Prostate gland (tissue), 2 donors: ENCODE data around the gene SEPSECS. TPM values are rescaled to one million over a fixed set of nuclear protein-coding genes. Genes with fewer than 3 reads are reported as not detected.

Experiments
- DNase-seq: peaks from one replicate; pipeline ENCODE4 v3.0.0-alpha.2; 2019; ENCODE audit warnings: low spot score
- H3K27ac ChIP-seq, 2 donors: fragments of 200-600 bp; sonication (generic); 2 replicates each; pipeline ENCODE4 v1.5.1; 2017 to 2019
- H3K27me3 ChIP-seq: fragments of 200-600 bp; sonication (generic); replicated peaks from 2 replicates; pipeline ENCODE4 v1.5.1; 2019; ENCODE audit not compliant: insufficient read depth
- H3K36me3 ChIP-seq, 2 donors: fragments of 200-600 bp; sonication (generic); 1 replicate in 1 of 2; 2 replicates in 1 of 2; pipeline versions ENCODE4 v1.5.1 to v1.8.1; 2017 to 2019
- H3K4me1 ChIP-seq: fragments of 200-600 bp; sonication (generic); replicated peaks from 2 replicates; pipeline ENCODE4 v1.5.1; 2019
- H3K4me3 ChIP-seq, 2 donors: fragments of 200-600 bp; sonication (generic); 2 replicates each; pipeline ENCODE4 v1.5.1; 2017 to 2019
- H3K9me3 ChIP-seq: fragments of 200-600 bp; sonication (generic); 2 replicates; pipeline ENCODE4 v1.5.1; 2017
- CTCF ChIP-seq, 4 experiments: fragments of 200-600 bp in 2 of 4; fragments of 450-650 bp in 2 of 4; sonication (generic) in 2 of 4; IDR thresholded peaks; 1 replicate in 3 of 4; 2 replicates in 1 of 4; pipeline ENCODE4 v1.5.1; 2016 to 2019; ENCODE audit warnings: antibody characterized with exemption in 4 of 4, mild to moderate bottlenecking in 2 of 4, moderate library complexity in 2 of 4
- POLR2A ChIP-seq: fragments of 450-650 bp; IDR thresholded peaks from one replicate; pipeline ENCODE4 v1.6.1; 2016; ENCODE audit warnings: antibody characterized with exemption, mild to moderate bottlenecking
- POLR2AphosphoS5 ChIP-seq: sonication (generic); formaldehyde crosslinking; IDR thresholded peaks from one replicate; pipeline ENCODE4 v1.6.1; 2017; ENCODE audit warnings: antibody characterized with exemption
- WGBS: methylation state at CpG from one replicate; pipeline ENCODE4 v1.1.5; 2018; 5-methylcytosine and 5-hydroxymethylcytosine counted together
- intact Hi-C: fragments of 100-400 bp; cut with DNase I; formaldehyde crosslinking; loops from one replicate; pipeline ENCODE4 v1.14.2; 2022
- total RNA-seq, 2 donors: library from RNA; depleted of rRNA; stranded (reverse); fragments of >200 nt; gene quantifications; one replicate each; pipeline ENCODE4 v1.1.0, GENCODE V29; 2016

The SEPSECS gene
- total RNA-seq, 2 donors from 2014 or later = 7.4 to 12.3 TPM

GRCh38 chr4:25078523-25078922 lies 81.7 kb downstream of the SEPSECS start:
- no peak for TF ChIP-seq POLR2AphosphoS5
- no peak for TF ChIP-seq POLR2A
- no peak for TF ChIP-seq CTCF (IDR thresholded peaks at IDR 0.05)
- H3K4me3 ChIP-seq = no peak overlapping the region
- no peak for DNase-seq
- H3K4me1 ChIP-seq = no peaks in the 10 kb centered on the region
- no peaks in the 10 kb centered on the region for H3K27me3 ChIP-seq
- WGBS = 89% methylated on average over 4 of the region's 4 CpGs
- H3K27ac ChIP-seq = no peak overlapping the region
- intact Hi-C loops = no loop called here
- no peaks in the 10 kb centered on the region for H3K9me3 ChIP-seq
- no peaks in the 10 kb centered on the region for H3K36me3 ChIP-seq

GRCh38 chr4:25076625-25077398 lies 83.4 kb downstream of the SEPSECS start:
- WGBS = 70% methylated on average over 3 of the region's 3 CpGs
- no peak overlapping the region for H3K4me3 ChIP-seq
- H3K4me1 ChIP-seq = no peaks in the 10 kb centered on the region
- no peak overlapping the region for H3K27ac ChIP-seq
- no peak for DNase-seq
- H3K27me3 ChIP-seq = no peaks in the 10 kb centered on the region
- no peaks in the 10 kb centered on the region for H3K36me3 ChIP-seq
- TF ChIP-seq POLR2AphosphoS5 = no peak
- no peak for TF ChIP-seq CTCF (IDR thresholded peaks at IDR 0.05)
- no peak for TF ChIP-seq POLR2A
- intact Hi-C loops = no loop called here
- no peaks in the 10 kb centered on the region for H3K9me3 ChIP-seq

- intact Hi-C loops = no loop called here
- no peak for DNase-seq
These were observed 84.4 kb downstream of the SEPSECS start for GRCh38 chr4:25075851-25076250.

GRCh38 chr4:25075129-25075528 lies 85.1 kb downstream of the SEPSECS start:
- DNase-seq = no peak
- WGBS = 91% methylated on average over 11 of the region's 11 CpGs
- H3K9me3 ChIP-seq = no peaks in the 10 kb centered on the region

More at GRCh38 chr4:25075851-25076250, 84.4 kb downstream of the SEPSECS start:
- no peaks in the 10 kb centered on the region for H3K36me3 ChIP-seq
- no peaks in the 10 kb centered on the region for H3K27me3 ChIP-seq
- no peaks in the 10 kb centered on the region for H3K9me3 ChIP-seq
- 46% methylated on average over 4 of the region's 4 CpGs for WGBS
- no peak for TF ChIP-seq CTCF (IDR thresholded peaks at IDR 0.05)
- no peak for TF ChIP-seq POLR2AphosphoS5
- TF ChIP-seq POLR2A = no peak
- H3K4me3 ChIP-seq = no peak overlapping the region
- H3K4me1 ChIP-seq = no peaks in the 10 kb centered on the region
- H3K27ac ChIP-seq = no peak overlapping the region

More at GRCh38 chr4:25075129-25075528, 85.1 kb downstream of the SEPSECS start:
- TF ChIP-seq POLR2AphosphoS5 (no peak), POLR2A (no peak), CTCF (IDR thresholded peaks at IDR 0.05) (no peak)
- Histone ChIP-seq H3K27me3 (no peaks in the 10 kb centered on the region), H3K4me1 (no peaks in the 10 kb centered on the region), H3K36me3 (no peaks in the 10 kb centered on the region), H3K4me3 (no peak overlapping the region), H3K27ac (no peak overlapping the region)
- intact Hi-C loops = no loop called here
